ENCODE measurements around the gene CETP. TPM values are rescaled to one million over a fixed set of nuclear protein-coding genes. Genes with fewer than 3 reads are reported as not detected.
A peak's percentile ranks its signal among the peaks of the same experiment; 100 is the strongest.

CETP gene
- total and polyA plus RNA-seq, 9 of the 15 experiments (the other 6 are each of a cell fraction or from before 2014, with no cell fraction given): 0.07 to 0.11 TPM; not detected in 7

DNA sequence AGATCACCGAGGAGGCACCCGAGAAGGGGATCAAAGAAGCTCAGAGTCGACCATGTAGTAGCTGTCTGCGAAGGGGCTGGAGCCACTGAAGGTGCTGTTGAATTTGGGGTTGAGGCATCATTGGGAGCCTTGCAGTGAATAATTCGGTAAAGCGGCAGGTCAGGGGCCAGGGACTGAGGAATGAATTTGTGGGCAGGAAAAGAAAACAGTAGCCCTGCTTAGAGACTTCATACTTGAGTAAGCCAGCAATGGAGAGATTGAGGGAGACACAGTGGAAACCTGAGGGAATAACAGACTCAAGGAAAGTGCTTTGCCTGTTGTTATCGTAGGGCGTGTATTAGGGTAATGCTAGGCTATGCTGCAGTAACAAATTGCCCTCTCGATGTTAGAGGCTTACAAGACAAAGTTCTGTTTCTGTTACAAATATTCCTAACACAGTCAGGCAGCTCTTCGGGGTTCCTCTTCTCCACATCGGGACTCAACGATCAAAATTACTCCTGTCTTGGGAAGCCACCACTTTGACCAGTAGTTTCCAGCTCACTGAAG, 43.2 kb upstream of the CETP start:
- POLR2A ChIA-PET: interaction anchor here (0.9 to 5.5 kb wide), 2 partner anchors 14 to 22 kb away, joined by 3 to 79 read pairs; partner anchors contain the start of gene HERPUD1

DNA sequence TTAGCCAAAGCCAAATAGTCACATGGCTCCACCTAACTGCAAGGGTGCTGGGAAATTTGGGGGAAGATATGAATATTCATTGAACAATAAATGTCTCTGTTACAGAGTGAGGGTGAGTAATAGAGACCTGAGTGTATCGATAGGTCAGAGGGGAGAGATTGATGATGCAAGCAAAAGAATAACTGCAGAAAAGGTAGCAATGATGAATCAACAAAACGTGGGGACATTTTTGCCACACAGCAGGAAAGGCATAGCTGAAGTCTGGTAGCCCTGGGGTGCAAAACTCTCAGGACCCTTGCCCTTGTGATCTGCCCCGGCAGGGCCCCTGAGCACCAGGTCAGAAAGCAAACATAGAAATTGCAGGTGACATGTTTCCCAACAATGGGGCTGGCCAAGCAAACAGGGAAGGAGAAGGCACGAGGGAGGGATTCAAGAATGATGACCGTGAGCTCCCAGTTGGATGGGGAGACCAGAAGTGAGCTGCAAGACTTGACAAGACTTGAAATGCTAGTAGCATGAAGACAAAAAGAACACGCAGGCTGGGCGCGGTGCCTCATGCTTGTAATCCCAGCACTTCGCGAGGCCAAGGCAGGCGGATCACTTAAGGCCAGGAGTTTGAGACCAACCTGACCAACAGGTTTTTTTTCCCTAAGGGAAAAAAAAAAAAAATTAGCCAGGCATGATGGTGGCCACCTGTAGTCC, 42.5 kb upstream of the CETP start:
- intact Hi-C loops (cut with micrococcal nuclease): no loop called here
- ATAC-seq: no peak; the same call in 2 of the 3 replicates
- H3K27ac ChIP-seq (ENCODE audit: extremely low read depth, low read depth, low read length): no peak overlapping the region
- no peak for TF ChIP-seq ETS2 (tag; IDR thresholded peaks at IDR 0.05; ENCODE audit: borderline replicate concordance, poor library complexity, severe bottlenecking)
- TF ChIP-seq CEBPG (CRISPR knock-in tag; IDR thresholded peaks at IDR 0.05): no peak
- TF ChIP-seq CEBPG (tag; conservative IDR thresholded peaks at IDR 0.05 in 1 of 2, IDR thresholded peaks at IDR 0.05 in 1 of 2): peak in 1 of 2 experiments; percentile 72; a peak in 2 of 4 replicates
- TF ChIP-seq ESRRB (CRISPR knock-in tag; IDR thresholded peaks at IDR 0.05; ENCODE audit: borderline replicate concordance): no peak
- TF ChIP-seq KDM4B (IDR thresholded peaks at IDR 0.05; ENCODE audit: borderline replicate concordance in 2 of 2, low read depth in 1 of 2): no peak
- no peak for TF ChIP-seq U2AF2 (optimal IDR thresholded peaks at IDR 0.05; ENCODE audit: low read depth, low read length)
- no peak for TF ChIP-seq TOE1 (IDR thresholded peaks at IDR 0.05; ENCODE audit: borderline replicate concordance)
- no peak for TF ChIP-seq TOE1 (CRISPR knock-in tag; IDR thresholded peaks at IDR 0.05; ENCODE audit: borderline replicate concordance, low read depth)
- TF ChIP-seq CBFB (CRISPR knock-in tag; IDR thresholded peaks at IDR 0.05): no peak

More for the DNA sequence above, 43.2 kb upstream of the CETP start:
- no peaks in the 10 kb centered on the region for H3K9me3 ChIP-seq (replicated peaks; ENCODE audit: control insufficient read depth, insufficient read depth, low read depth, low read length)
- FAIRE-seq (no peak), ATAC-seq (peak; percentile 46), DNase-seq (ENCODE audit: extremely low read depth in 1 of 4, low spot score in 3 of 4) (no peak)
- H3K4me3 ChIP-seq: no peak overlapping the region
- TF ChIP-seq SP1 (CRISPR knock-in tag; IDR thresholded peaks at IDR 0.05) (no peak), ZNF143 (CRISPR knock-in tag; IDR thresholded peaks at IDR 0.05) (no peak), ZBTB1 (CRISPR knock-in tag; IDR thresholded peaks at IDR 0.05; ENCODE audit: borderline replicate concordance, low read depth) (no peak), FOXJ3 (CRISPR knock-in tag; IDR thresholded peaks at IDR 0.05) (no peak), ZC3H11A (IDR thresholded peaks at IDR 0.05; ENCODE audit: low read depth, low read length) (no peak), ZNF12 (CRISPR knock-in tag; IDR thresholded peaks at IDR 0.05) (peak; percentile 95)
- H3K27ac ChIP-seq (ENCODE audit: extremely low read depth, low read depth, low read length): no peak overlapping the region
- WGBS (ENCODE audit: insufficient coverage, low coverage, missing lambda C conversion rate): under 1% methylated on average over 12 of the region's 12 CpGs
- no peaks in the 10 kb centered on the region; a peak in 1 of 5 replicates for H3K4me1 ChIP-seq (replicated peaks in 1 of 2; ENCODE audit: control insufficient read depth in 2 of 2, insufficient read depth in 2 of 2, low read length in 2 of 2)
- H3K9me1 ChIP-seq (ENCODE audit: control insufficient read depth, insufficient read depth, low read length): no peaks in the 10 kb centered on the region
- no peak overlapping the region for H3K4me2 ChIP-seq (ENCODE audit: insufficient read depth, low read length)
- CTCF ChIA-PET (ENCODE audit: low intra/inter-chr PET ratio): no interaction called here
- no TSS peak for BruUV-seq (replicated peaks)
- no peak overlapping the region for H2AFZ ChIP-seq (ENCODE audit: low read depth, low read length)
- H4K20me1 ChIP-seq (replicated peaks; ENCODE audit: control insufficient read depth, insufficient read depth, low read length): peaks cover 4% of the 10 kb centered on the region
- H3K27me3 ChIP-seq (ENCODE audit: control insufficient read depth in 2 of 2, insufficient read depth in 2 of 2, low read length in 2 of 2): peaks cover 42 to 60% of the 10 kb centered on the region in 2 experiments
- in situ Hi-C loops (cut with MboI) (no loop called here), intact Hi-C loops (cut with micrococcal nuclease) (no loop called here)
- H3K79me2 ChIP-seq (ENCODE audit: control insufficient read depth, insufficient read depth, low read length): no peaks in the 10 kb centered on the region
- no peaks in the 10 kb centered on the region for H3K36me3 ChIP-seq (ENCODE audit: control insufficient read depth, insufficient read depth, low read length)
- no peak overlapping the region for H3K9ac ChIP-seq (ENCODE audit: insufficient read depth in 1 of 2, low read depth in 2 of 2, low read length in 2 of 2)

More for the DNA sequence above, 42.5 kb upstream of the CETP start:
- Histone ChIP-seq H3K79me2 (ENCODE audit: control insufficient read depth, insufficient read depth, low read length) (no peaks in the 10 kb centered on the region), H4K20me1 (replicated peaks; ENCODE audit: control insufficient read depth, insufficient read depth, low read length) (peaks cover 4% of the 10 kb centered on the region), H3K9me1 (ENCODE audit: control insufficient read depth, insufficient read depth, low read length) (no peaks in the 10 kb centered on the region), H2AFZ (ENCODE audit: low read depth, low read length) (no peak overlapping the region), H3K4me1 (replicated peaks in 1 of 2; ENCODE audit: control insufficient read depth in 2 of 2, insufficient read depth in 2 of 2, low read length in 2 of 2) (no peaks in the 10 kb centered on the region; a peak in 1 of 5 replicates), H3K27me3 (ENCODE audit: control insufficient read depth in 2 of 2, insufficient read depth in 2 of 2, low read length in 2 of 2) (peaks cover 39 to 56% of the 10 kb centered on the region in 2 experiments; a peak in 4 of 5 replicates), H3K4me3 (no peak overlapping the region), H3K9me3 (replicated peaks; ENCODE audit: control insufficient read depth, insufficient read depth, low read depth, low read length) (no peaks in the 10 kb centered on the region), H3K4me2 (ENCODE audit: insufficient read depth, low read length) (no peak overlapping the region), H3K36me3 (ENCODE audit: control insufficient read depth, insufficient read depth, low read length) (no peaks in the 10 kb centered on the region), H3K9ac (ENCODE audit: insufficient read depth in 1 of 2, low read depth in 2 of 2, low read length in 2 of 2) (no peak overlapping the region)
- WGBS (ENCODE audit: insufficient coverage, low coverage, missing lambda C conversion rate): 10% methylated on average over 11 of the region's 11 CpGs
- ChIA-PET CTCF (ENCODE audit: low intra/inter-chr PET ratio) (no interaction called here), POLR2A (interaction anchor here (0.6 to 5.5 kb wide), 6 partner anchors 9 to 1004 kb away, joined by 3 to 79 read pairs (median 4); partner anchors contain the start of gene HERPUD1)
- FAIRE-seq (no peak), DNase-seq (ENCODE audit: extremely low read depth in 1 of 4, low spot score in 3 of 4) (no peak)
- in situ Hi-C loops (cut with MboI): no loop called here
- BruUV-seq (replicated peaks): no TSS peak

Measured in K562 (cell line).